Measurements from ENCODE around the gene TYSND1.

Gene TYSND1

DNA sequence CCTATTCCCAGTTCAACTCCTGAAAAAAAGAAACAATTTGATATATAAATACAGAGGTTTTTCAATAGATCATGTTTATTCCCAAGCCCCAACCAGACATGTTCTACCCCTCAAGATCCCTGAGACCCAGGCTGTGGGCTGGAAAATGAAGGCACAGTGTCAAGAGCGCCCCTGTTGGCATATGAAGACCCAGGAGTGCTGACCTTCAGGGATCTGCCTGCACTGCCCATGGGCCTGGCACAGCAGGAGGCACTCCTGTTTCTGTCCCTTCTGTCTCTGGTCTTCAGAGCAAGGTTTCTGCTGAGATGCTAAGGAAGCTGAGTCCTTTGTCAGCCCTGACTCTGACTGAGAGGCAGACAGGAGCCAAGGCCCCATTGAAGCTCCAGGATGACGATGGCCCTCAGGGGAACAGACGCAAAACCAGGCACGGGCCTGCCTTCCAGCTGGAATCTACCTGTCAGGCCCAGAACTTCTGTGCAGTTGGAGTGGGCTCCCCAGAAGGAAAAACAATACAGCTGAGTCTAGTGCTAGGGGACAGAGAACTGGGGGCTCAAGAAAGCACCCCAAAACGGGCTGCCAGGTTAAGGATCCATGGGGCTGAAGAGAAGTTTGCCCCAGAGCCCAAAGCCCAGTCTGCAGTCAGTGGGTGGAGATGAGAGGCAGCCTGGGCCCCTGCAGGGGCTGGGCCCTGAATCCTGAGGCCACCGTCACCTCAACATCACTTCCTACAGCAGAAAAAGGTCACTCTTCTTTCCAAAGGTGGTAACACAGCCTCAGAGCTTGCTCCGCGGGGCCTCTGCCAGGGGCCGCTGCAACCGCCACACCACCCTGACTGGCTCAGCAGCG is 7.1 kb downstream of the TYSND1 start:
- Histone ChIP-seq H2AFZ (ENCODE audit: insufficient read depth, low read length, poor library complexity) (no peak overlapping the region), H3K9me3 (ENCODE audit: insufficient read depth, low read depth, low read length) (no peaks in the 10 kb centered on the region), H3K27me3 (ENCODE audit: insufficient read depth, low read length) (no peaks in the 10 kb centered on the region), H3K4me2 (ENCODE audit: low read length) (no peak overlapping the region), H3K18ac (ENCODE audit: low read length) (no peak overlapping the region), H4K91ac (ENCODE audit: low read depth, low read length) (no peak overlapping the region), H4K8ac (ENCODE audit: low read depth, low read length) (no peak overlapping the region), H3K79me1 (ENCODE audit: low read length) (no peaks in the 10 kb centered on the region), H3K14ac (ENCODE audit: low read length) (no peak overlapping the region), H3K27ac (ENCODE audit: low read depth, low read length) (no peak overlapping the region), H3K36me3 (ENCODE audit: control insufficient read depth in 1 of 2, insufficient read depth in 2 of 2, low read length in 2 of 2) (no peaks in the 10 kb centered on the region), H3K9ac (ENCODE audit: low read length) (no peak overlapping the region), H2AK5ac (ENCODE audit: low read length) (no peak overlapping the region), H3K79me2 (ENCODE audit: control insufficient read depth, insufficient read depth, low read length, poor library complexity) (no peaks in the 10 kb centered on the region), H4K12ac (ENCODE audit: low read depth, low read length) (no peak overlapping the region), H3K4me3 (ENCODE audit: low read depth, low read length) (no peak overlapping the region), H2BK12ac (ENCODE audit: low read length) (no peak overlapping the region), H2BK5ac (ENCODE audit: low read depth, low read length, poor library complexity) (no peak overlapping the region), H2BK120ac (ENCODE audit: insufficient read depth, low read length, poor library complexity) (no peak overlapping the region), H3K4me1 (ENCODE audit: control insufficient read depth in 1 of 2, insufficient read depth in 2 of 2, low read length in 2 of 2) (no peaks in the 10 kb centered on the region), H3K23ac (ENCODE audit: low read length) (no peak overlapping the region), H3K4ac (ENCODE audit: low read depth, low read length) (no peak overlapping the region)
- no CpG with 5 or more reads among the region's 11 CpGs for WGBS (ENCODE audit: extremely low coverage, insufficient coverage, insufficient read length)
- no peak for DNase-seq

- Histone ChIP-seq H2BK5ac (ENCODE audit: low read depth, low read length, poor library complexity) (no peak overlapping the region), H3K23ac (ENCODE audit: low read length) (no peak overlapping the region), H2AFZ (ENCODE audit: insufficient read depth, low read length, poor library complexity) (no peak overlapping the region), H3K4me1 (ENCODE audit: control insufficient read depth in 1 of 2, insufficient read depth in 2 of 2, low read length in 2 of 2) (no peaks in the 10 kb centered on the region), H3K4me2 (ENCODE audit: low read length) (no peak overlapping the region), H2AK5ac (ENCODE audit: low read length) (no peak overlapping the region), H3K4me3 (ENCODE audit: low read depth, low read length) (no peak overlapping the region), H4K12ac (ENCODE audit: low read depth, low read length) (no peak overlapping the region), H2BK12ac (ENCODE audit: low read length) (no peak overlapping the region), H3K4ac (ENCODE audit: low read depth, low read length) (no peak overlapping the region), H3K79me1 (ENCODE audit: low read length) (no peaks in the 10 kb centered on the region), H4K8ac (ENCODE audit: low read depth, low read length) (no peak overlapping the region), H3K14ac (ENCODE audit: low read length) (no peak overlapping the region), H3K36me3 (ENCODE audit: control insufficient read depth in 1 of 2, insufficient read depth in 2 of 2, low read length in 2 of 2) (no peaks in the 10 kb centered on the region), H3K27ac (ENCODE audit: low read depth, low read length) (no peak overlapping the region), H3K9ac (ENCODE audit: low read length) (no peak overlapping the region), H2BK120ac (ENCODE audit: insufficient read depth, low read length, poor library complexity) (no peak overlapping the region), H3K18ac (ENCODE audit: low read length) (no peak overlapping the region), H3K79me2 (ENCODE audit: control insufficient read depth, insufficient read depth, low read length, poor library complexity) (no peaks in the 10 kb centered on the region), H3K27me3 (ENCODE audit: insufficient read depth, low read length) (no peaks in the 10 kb centered on the region), H3K9me3 (ENCODE audit: insufficient read depth, low read depth, low read length) (no peaks in the 10 kb centered on the region), H4K91ac (ENCODE audit: low read depth, low read length) (no peak overlapping the region)
- no peak for DNase-seq
- no CpG with 5 or more reads among the region's 14 CpGs for WGBS (ENCODE audit: extremely low coverage, insufficient coverage, insufficient read length)
These were observed 8.3 kb downstream of the TYSND1 start for GRCh38 chr10:70137927-70138883.

DNA sequence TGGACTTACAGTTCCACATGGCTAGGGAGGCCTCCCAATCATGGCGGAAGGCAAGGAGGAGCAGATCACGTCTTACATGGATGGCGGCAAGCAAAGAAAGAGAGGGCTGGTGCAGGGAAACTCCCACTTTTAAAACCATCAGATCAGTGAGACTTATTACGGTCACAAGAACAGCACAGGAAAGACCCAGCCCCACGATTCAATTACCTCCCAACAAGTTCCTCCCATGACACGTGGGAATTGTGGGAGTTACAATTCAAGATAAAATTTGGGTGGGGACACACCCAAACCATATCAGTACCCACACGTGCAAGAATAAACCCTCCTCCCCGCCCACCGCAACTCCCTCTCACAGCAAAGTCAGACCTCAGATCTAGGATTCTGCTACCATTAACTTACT is 9.4 kb downstream of the TYSND1 start:
- H3K4me1 ChIP-seq (ENCODE audit: control insufficient read depth in 1 of 2, insufficient read depth in 2 of 2, low read length in 2 of 2), result peaks cover 3% of the 10 kb centered on the region in 2 experiments
- no peak overlapping the region for H3K4me2 ChIP-seq (ENCODE audit: low read length)
- no peak overlapping the region for H3K4ac ChIP-seq (ENCODE audit: low read depth, low read length)
- no peak overlapping the region for H2BK12ac ChIP-seq (ENCODE audit: low read length)
- H3K9me3 ChIP-seq (ENCODE audit: insufficient read depth, low read depth, low read length), result no peaks in the 10 kb centered on the region
- H4K91ac ChIP-seq (ENCODE audit: low read depth, low read length), result no peak overlapping the region
- no peak overlapping the region for H2BK120ac ChIP-seq (ENCODE audit: insufficient read depth, low read length, poor library complexity)
- peaks cover 3% of the 10 kb centered on the region for H3K79me1 ChIP-seq (ENCODE audit: low read length)
- no CpG with 5 or more reads among the region's 9 CpGs for WGBS (ENCODE audit: extremely low coverage, insufficient coverage, insufficient read length)
- no peak overlapping the region for H2AFZ ChIP-seq (ENCODE audit: insufficient read depth, low read length, poor library complexity)
- no peak overlapping the region for H3K9ac ChIP-seq (ENCODE audit: low read length)
- H2AK5ac ChIP-seq (ENCODE audit: low read length), result no peak overlapping the region
- no peak overlapping the region for H3K23ac ChIP-seq (ENCODE audit: low read length)
- no peak overlapping the region for H3K14ac ChIP-seq (ENCODE audit: low read length)
- peaks cover 5% of the 10 kb centered on the region for H3K79me2 ChIP-seq (ENCODE audit: control insufficient read depth, insufficient read depth, low read length, poor library complexity)
- H2BK5ac ChIP-seq (ENCODE audit: low read depth, low read length, poor library complexity), result no peak overlapping the region
- H3K36me3 ChIP-seq (ENCODE audit: control insufficient read depth in 1 of 2, insufficient read depth in 2 of 2, low read length in 2 of 2), result no peaks in the 10 kb centered on the region
- H3K18ac ChIP-seq (ENCODE audit: low read length), result no peak overlapping the region
- no peak overlapping the region for H3K4me3 ChIP-seq (ENCODE audit: low read depth, low read length)
- no peak overlapping the region for H3K27ac ChIP-seq (ENCODE audit: low read depth, low read length)
- DNase-seq, result no peak
- no peak overlapping the region for H4K8ac ChIP-seq (ENCODE audit: low read depth, low read length)
- H3K27me3 ChIP-seq (ENCODE audit: insufficient read depth, low read length), result peaks cover 5% of the 10 kb centered on the region
- no peak overlapping the region for H4K12ac ChIP-seq (ENCODE audit: low read depth, low read length)

- no peak overlapping the region for H3K23ac ChIP-seq (ENCODE audit: low read length)
- H3K79me2 ChIP-seq (ENCODE audit: control insufficient read depth, insufficient read depth, low read length, poor library complexity), result peaks cover 5% of the 10 kb centered on the region
- no peaks in the 10 kb centered on the region for H3K36me3 ChIP-seq (ENCODE audit: control insufficient read depth in 1 of 2, insufficient read depth in 2 of 2, low read length in 2 of 2)
- no peak overlapping the region for H2AFZ ChIP-seq (ENCODE audit: insufficient read depth, low read length, poor library complexity)
- H3K9ac ChIP-seq (ENCODE audit: low read length), result no peak overlapping the region
- H3K4me1 ChIP-seq (ENCODE audit: control insufficient read depth in 1 of 2, insufficient read depth in 2 of 2, low read length in 2 of 2), result peaks cover 3 to 4% of the 10 kb centered on the region in 2 experiments
- H3K27me3 ChIP-seq (ENCODE audit: insufficient read depth, low read length), result peaks cover 5% of the 10 kb centered on the region
- H4K91ac ChIP-seq (ENCODE audit: low read depth, low read length), result no peak overlapping the region
- no peak overlapping the region for H3K27ac ChIP-seq (ENCODE audit: low read depth, low read length)
- no peak overlapping the region for H3K4me2 ChIP-seq (ENCODE audit: low read length)
- no peak overlapping the region for H2AK5ac ChIP-seq (ENCODE audit: low read length)
- no CpG with 5 or more reads among the region's 7 CpGs for WGBS (ENCODE audit: extremely low coverage, insufficient coverage, insufficient read length)
- DNase-seq, result no peak
- H3K4me3 ChIP-seq (ENCODE audit: low read depth, low read length), result no peak overlapping the region
- H4K12ac ChIP-seq (ENCODE audit: low read depth, low read length), result no peak overlapping the region
- no peak overlapping the region for H2BK5ac ChIP-seq (ENCODE audit: low read depth, low read length, poor library complexity)
- H2BK12ac ChIP-seq (ENCODE audit: low read length), result no peak overlapping the region
- H3K14ac ChIP-seq (ENCODE audit: low read length), result no peak overlapping the region
- no peak overlapping the region for H3K4ac ChIP-seq (ENCODE audit: low read depth, low read length)
- H3K18ac ChIP-seq (ENCODE audit: low read length), result no peak overlapping the region
- H3K79me1 ChIP-seq (ENCODE audit: low read length), result peaks cover 3% of the 10 kb centered on the region
- H2BK120ac ChIP-seq (ENCODE audit: insufficient read depth, low read length, poor library complexity), result no peak overlapping the region
- no peak overlapping the region for H4K8ac ChIP-seq (ENCODE audit: low read depth, low read length)
- no peaks in the 10 kb centered on the region for H3K9me3 ChIP-seq (ENCODE audit: insufficient read depth, low read depth, low read length)
These were observed 10.8 kb downstream of the TYSND1 start for GRCh38 chr10:70135684-70136083.
